K562 (cell line): ENCODE data around the gene ZNF280C. TPM values are rescaled to one million over a fixed set of nuclear protein-coding genes. Genes with fewer than 3 reads are reported as not detected.

Experiments
- ATAC-seq: fragments of 200-7000 bp; cut with Tn5 transposase; 3 replicates; pipeline ENCODE4 v1.9.1; 2020; ENCODE audit warnings: moderate library complexity
- BruUV-seq: library from RNA; stranded (reverse); fragments of 400-500 nt; replicated peaks from 2 replicates; lab custom pipeline; 2021; lab: Mats Ljungman, UMichigan
- CTCF ChIA-PET: fragments of 300-600 bp; formaldehyde crosslinking; extraction: SDS; loops from one replicate; lab custom pipeline; 2021; ENCODE audit warnings: low intra/inter-chr PET ratio; lab: Yijun Ruan, JAX
- POLR2A ChIA-PET: fragments of 300-600, 350-650 bp; sonication (Branson Sonifier 250); formaldehyde crosslinking; extraction: SDS; loops from one replicate; lab custom pipeline; 2021; ENCODE audit warnings: antibody characterized with exemption, inconsistent platforms; lab: Yijun Ruan, JAX
- DNase-seq, 4 experiments: peaks; one replicate each; pipeline versions ENCODE4 v3.0.0 to v3.0.0-alpha.2; 2011 to 2018; ENCODE audit warnings: low spot score in 3 of 4, mixed read lengths in 3 of 4; ENCODE audit errors: extremely low read depth in 1 of 4
- FAIRE-seq: peaks from 2 replicates; lab custom pipeline; 2011; peaks lifted over from hg19 to GRCh38; lab: Jason Lieb, UNC
- H2AFZ ChIP-seq: 2 replicates; pipeline ENCODE4 v1.6.0; 2011; ENCODE audit warnings: low read depth, low read length, control low read depth, inconsistent platforms
- H3K27ac ChIP-seq: fragments of 200-600 bp; 3 replicates; pipeline ENCODE4 v1.8.0; 2011; ENCODE audit warnings: low read depth, mild to moderate bottlenecking, control low read depth, inconsistent platforms, low read length, moderate library complexity, mixed read lengths; ENCODE audit errors: extremely low read depth
- H3K27me3 ChIP-seq, 2 experiments: fragments of 300-600 bp in 1 of 2; 2 replicates in 1 of 2; 3 replicates in 1 of 2; pipeline versions ENCODE4 v1.6.0 to v1.8.0; 2011; ENCODE audit warnings: inconsistent platforms in 2 of 2, low read length in 2 of 2, mild to moderate bottlenecking in 1 of 2, mixed read lengths in 1 of 2, moderate library complexity in 1 of 2; ENCODE audit not compliant: control insufficient read depth in 2 of 2, insufficient read depth in 2 of 2
- H3K36me3 ChIP-seq: fragments of 300-600 bp; 3 replicates; pipeline ENCODE4 v1.8.0; 2011; ENCODE audit warnings: mild to moderate bottlenecking, low read length, inconsistent platforms; ENCODE audit not compliant: control insufficient read depth, insufficient read depth
- H3K4me1 ChIP-seq, 2 experiments: fragments of 200-600 bp in 1 of 2; replicated peaks in 1 of 2; 2 replicates in 1 of 2; 3 replicates in 1 of 2; pipeline versions ENCODE4 v1.5.1 to v1.8.0; 2011; ENCODE audit warnings: inconsistent platforms in 2 of 2, low read length in 2 of 2, mild to moderate bottlenecking in 1 of 2, mixed read lengths in 1 of 2, moderate library complexity in 1 of 2; ENCODE audit not compliant: control insufficient read depth in 2 of 2, insufficient read depth in 2 of 2
- H3K4me2 ChIP-seq: 2 replicates; pipeline ENCODE4 v1.6.1; 2011; ENCODE audit warnings: low read length, control low read depth, inconsistent platforms, mixed read lengths; ENCODE audit not compliant: insufficient read depth
- H3K4me3 ChIP-seq: fragments of 200-600 bp; sonication (generic), shearing (Covaris generic); 2 replicates; pipeline ENCODE4 v1.5.1; 2016; ENCODE audit warnings: control low read depth, inconsistent platforms
- H3K79me2 ChIP-seq: fragments of 200-600 bp; 3 replicates; pipeline ENCODE4 v1.8.0; 2011; ENCODE audit warnings: low read length, inconsistent platforms; ENCODE audit not compliant: control insufficient read depth, insufficient read depth
- H3K9ac ChIP-seq, 2 experiments: 2 replicates each; pipeline versions ENCODE4 v1.6.0 to v1.6.1; 2011; ENCODE audit warnings: low read depth in 2 of 2, low read length in 2 of 2, control low read depth in 1 of 2, inconsistent platforms in 1 of 2, mild to moderate bottlenecking in 1 of 2, mixed read lengths in 1 of 2; ENCODE audit not compliant: insufficient read depth in 1 of 2
- H3K9me1 ChIP-seq: one replicate; pipeline ENCODE4 v1.6.0; 2011; ENCODE audit warnings: inconsistent platforms, mild to moderate bottlenecking, low read length, moderate library complexity; ENCODE audit not compliant: control insufficient read depth, insufficient read depth
- H3K9me3 ChIP-seq: replicated peaks from 2 replicates; pipeline ENCODE4 v1.5.1; 2011; ENCODE audit warnings: low read depth, low read length, inconsistent platforms; ENCODE audit not compliant: control insufficient read depth, insufficient read depth
- H4K20me1 ChIP-seq: replicated peaks from 2 replicates; pipeline ENCODE4 v1.6.1; 2011; ENCODE audit warnings: low read length, inconsistent platforms, mixed read lengths; ENCODE audit not compliant: control insufficient read depth, insufficient read depth
- ARHGAP35 ChIP-seq: fragments of 450-650 bp; IDR thresholded peaks from 2 replicates; pipeline ENCODE4 v1.6.1; 2018; ENCODE audit not compliant: partially characterized antibody
- BRF2 ChIP-seq: IDR thresholded peaks from 3 replicates; pipeline ENCODE4 v1.6.1; 2011; ENCODE audit warnings: borderline replicate concordance, mild to moderate bottlenecking; ENCODE audit not compliant: insufficient read length, insufficient read depth
- CREB5 ChIP-seq: fragments of 250-450 bp; sonication (Bioruptor Pico); IDR thresholded peaks from 2 replicates; pipeline ENCODE4 v1.5.0; 2020; ENCODE audit warnings: mild to moderate bottlenecking
- FOXA3 ChIP-seq, 2 experiments: fragments of 450-650 bp in 1 of 2; sonication (generic) in 1 of 2; formaldehyde crosslinking; IDR thresholded peaks in 1 of 2; conservative IDR thresholded peaks in 1 of 2; 2 replicates each; pipeline versions ENCODE4 v1.4.0 to v1.8.0; 2020 to 2022; ENCODE audit warnings: mild to moderate bottlenecking in 2 of 2, missing genetic modification reagents in 1 of 2
- HMG20B ChIP-seq: fragments of 250-450 bp; sonication (Bioruptor Pico); IDR thresholded peaks from 2 replicates; pipeline ENCODE4 v1.5.0; 2021; ENCODE audit warnings: mild to moderate bottlenecking
- MEIS2 ChIP-seq: fragments of 450-650 bp; IDR thresholded peaks from 2 replicates; pipeline ENCODE4 v1.6.1; 2014; ENCODE audit warnings: mild to moderate bottlenecking; ENCODE audit not compliant: partially characterized antibody
- MTF1 ChIP-seq: fragments of 250-450 bp; sonication (Bioruptor Pico); IDR thresholded peaks from 2 replicates; pipeline ENCODE4 v1.9.0; 2021; ENCODE audit warnings: moderate library complexity, mild to moderate bottlenecking, inconsistent platforms, borderline replicate concordance
- NCOA6 ChIP-seq: fragments of 450-650 bp; IDR thresholded peaks from 2 replicates; pipeline ENCODE4 v1.6.1; 2017; ENCODE audit warnings: mild to moderate bottlenecking
- PURB ChIP-seq: sonication (generic); formaldehyde crosslinking; IDR thresholded peaks from 2 replicates; pipeline ENCODE4 v1.9.0; 2021; ENCODE audit warnings: low read depth, mild to moderate bottlenecking, missing genetic modification reagents
- RNF219 ChIP-seq: fragments of 250-450 bp; sonication (Bioruptor Pico); IDR thresholded peaks from 2 replicates; pipeline ENCODE4 v1.5.0; 2022; ENCODE audit warnings: mild to moderate bottlenecking
- ZFP1 ChIP-seq: fragments of 450-650 bp; formaldehyde crosslinking; IDR thresholded peaks from 2 replicates; pipeline ENCODE4 v1.4.0; 2020; ENCODE audit warnings: mild to moderate bottlenecking, mixed read lengths
- ZFX ChIP-seq: sonication (generic); formaldehyde crosslinking; IDR thresholded peaks from 2 replicates; pipeline ENCODE4 v1.8.0; 2022; ENCODE audit warnings: mild to moderate bottlenecking, missing genetic modification reagents, moderate library complexity
- ZNF146 ChIP-seq: IDR thresholded peaks from one replicate; pipeline ENCODE4 v1.6.1; 2018; ENCODE audit warnings: missing compliant biosample characterization; ENCODE audit not compliant: unreplicated experiment
- ZNF175 ChIP-seq: fragments of 200-800 bp; sonication (Bioruptor generic); IDR thresholded peaks from 2 replicates; pipeline ENCODE4 v1.6.1; 2016; ENCODE audit warnings: low read depth, mild to moderate bottlenecking, missing genetic modification characterization, missing compliant biosample characterization
- ZNF311 ChIP-seq: fragments of 250-450 bp; sonication (Bioruptor Pico); IDR thresholded peaks from 2 replicates; pipeline ENCODE4 v1.4.0; 2020; ENCODE audit warnings: mild to moderate bottlenecking, moderate library complexity
- ZNF395 ChIP-seq: fragments of 200-800 bp; sonication (Bioruptor generic); IDR thresholded peaks from 2 replicates; pipeline ENCODE4 v1.6.1; 2017; ENCODE audit warnings: missing genetic modification characterization, missing compliant biosample characterization
- ZNF584 ChIP-seq: fragments of 200-800 bp; sonication (Bioruptor generic); IDR thresholded peaks from 2 replicates; pipeline ENCODE4 v1.6.1; 2016; ENCODE audit warnings: low read depth, mild to moderate bottlenecking, missing genetic modification characterization, missing compliant biosample characterization
- WGBS: fragments of 100-300 bp; shearing (Covaris generic); methylation state at CpG from one replicate; pipeline ENCODE4 v1.1.6; 2016; ENCODE audit warnings: low coverage, mixed read lengths; ENCODE audit not compliant: insufficient coverage; ENCODE audit errors: missing lambda C conversion rate; 5-methylcytosine and 5-hydroxymethylcytosine counted together
- in situ Hi-C: fragments of 300-500 bp; cut with MboI; formaldehyde crosslinking; loops from 4 replicates; pipeline ENCODE4 v1.15.0; 2018; ENCODE audit warnings: inconsistent platforms, mixed read lengths
- intact Hi-C: fragments of 100-400 bp; cut with micrococcal nuclease; formaldehyde crosslinking; loops from 2 replicates; pipeline ENCODE4 v1.14.2; 2022
- polyA plus RNA-seq, 8 experiments: library from polyadenylated mRNA; depleted of rRNA in 4 of 8; stranded (reverse) in 5 of 8; unstranded in 3 of 8; fragments of >200 nt; fragmentation: Nextera tagmentation in 2 of 8; fragmentation: Illumina TruSeq in 1 of 8; extraction: Ambion mirVana in 2 of 8; extraction: Trizol in 1 of 8; gene quantifications; 2 replicates each; pipeline versions ENCODE4 v1.2.1 to v1.2.3, GENCODE V29; 2011 to 2014; ENCODE audit warnings: inconsistent platforms in 1 of 8, missing spikeins in 1 of 8
- total RNA-seq, 7 experiments: library from RNA; depleted of rRNA in 6 of 7; stranded (reverse); fragments of >200 nt in 6 of 7; fragmentation: Illumina TruSeq in 2 of 7; extraction: Trizol in 2 of 7; gene quantifications; 2 replicates each; pipeline versions ENCODE4 v1.2.1 to v1.2.3, GENCODE V29; 2011 to 2021; ENCODE audit warnings: low replicate concordance in 1 of 7

The ZNF280C gene
- total and polyA plus RNA-seq, 9 of the 15 experiments (the other 6 are each of a cell fraction or from before 2014, with no cell fraction given): 1.6 to 8.3 (median 4.4) TPM

GRCh38 chrX:130246084-130246483 lies 22.6 kb downstream of the ZNF280C start:
- no peaks in the 10 kb centered on the region for H3K9me1 ChIP-seq
- DNase-seq: no peak
- FAIRE-seq: no peak
- in situ Hi-C loops: no loop called here
- H3K4me1 ChIP-seq: no peaks in the 10 kb centered on the region
- no peak overlapping the region for H3K4me3 ChIP-seq
- H3K9ac ChIP-seq: no peak overlapping the region
- no peaks in the 10 kb centered on the region for H3K79me2 ChIP-seq
- no peak overlapping the region for H3K4me2 ChIP-seq
- BruUV-seq: no TSS peak
- no peaks in the 10 kb centered on the region for H3K9me3 ChIP-seq
- ChIA-PET POLR2A (no interaction called here), CTCF (no interaction called here)
- H3K27ac ChIP-seq: no peak overlapping the region
- no peak for TF ChIP-seq FOXA3 (CRISPR knock-in tag; conservative IDR thresholded peaks at IDR 0.05 in 1 of 2, IDR thresholded peaks at IDR 0.05 in 1 of 2)
- no peak for TF ChIP-seq PURB (CRISPR knock-in tag)
- TF ChIP-seq RNF219 (CRISPR knock-in tag): no peak
- no peak for TF ChIP-seq ZFP1 (CRISPR knock-in tag)
- no peak for TF ChIP-seq ZNF584 (CRISPR knock-in tag)
- no peak for TF ChIP-seq ZNF395 (CRISPR knock-in tag)
- no peak for TF ChIP-seq CREB5 (CRISPR knock-in tag)
- no peak for TF ChIP-seq ZNF311 (CRISPR knock-in tag)
- TF ChIP-seq MTF1 (CRISPR knock-in tag): no peak
- no peak for TF ChIP-seq ZFX (CRISPR knock-in tag)
- TF ChIP-seq BRF2: no peak
- no peak for TF ChIP-seq MEIS2
- no peak for TF ChIP-seq NCOA6
- TF ChIP-seq ZNF175: no peak
- TF ChIP-seq HMG20B (CRISPR knock-in tag): no peak
- no peak for TF ChIP-seq ZNF146 (CRISPR knock-in tag)
- no peak for TF ChIP-seq ARHGAP35
- peaks cover 16% of the 10 kb centered on the region; the same call in 2 of the 3 replicates for H3K36me3 ChIP-seq
- H3K27me3 ChIP-seq: no peaks in the 10 kb centered on the region
- H4K20me1 ChIP-seq: no peaks in the 10 kb centered on the region
- no peak for ATAC-seq
- no peak overlapping the region for H2AFZ ChIP-seq
- intact Hi-C loops: no loop called here
- 97% methylated on average over 2 of the region's 2 CpGs for WGBS
